ENCODE results near the gene ZNF469.

DNA sequence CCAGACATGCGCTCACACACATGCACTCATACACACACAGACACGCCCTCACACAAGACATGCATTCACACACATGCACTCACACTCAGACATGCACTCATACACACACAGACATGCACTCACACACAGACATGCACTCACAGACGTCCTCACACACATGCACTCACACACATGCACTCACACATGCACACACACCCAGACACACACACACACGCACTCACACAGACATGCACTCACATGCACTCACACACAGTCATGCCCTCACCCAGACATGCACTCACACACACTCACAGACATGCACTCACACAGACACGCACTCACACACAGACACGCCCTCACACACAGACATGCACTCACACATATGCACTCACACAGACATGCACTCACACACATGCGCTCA is 2.1 kb upstream of the ZNF469 start:
- TF ChIP-seq, protein P1, sequence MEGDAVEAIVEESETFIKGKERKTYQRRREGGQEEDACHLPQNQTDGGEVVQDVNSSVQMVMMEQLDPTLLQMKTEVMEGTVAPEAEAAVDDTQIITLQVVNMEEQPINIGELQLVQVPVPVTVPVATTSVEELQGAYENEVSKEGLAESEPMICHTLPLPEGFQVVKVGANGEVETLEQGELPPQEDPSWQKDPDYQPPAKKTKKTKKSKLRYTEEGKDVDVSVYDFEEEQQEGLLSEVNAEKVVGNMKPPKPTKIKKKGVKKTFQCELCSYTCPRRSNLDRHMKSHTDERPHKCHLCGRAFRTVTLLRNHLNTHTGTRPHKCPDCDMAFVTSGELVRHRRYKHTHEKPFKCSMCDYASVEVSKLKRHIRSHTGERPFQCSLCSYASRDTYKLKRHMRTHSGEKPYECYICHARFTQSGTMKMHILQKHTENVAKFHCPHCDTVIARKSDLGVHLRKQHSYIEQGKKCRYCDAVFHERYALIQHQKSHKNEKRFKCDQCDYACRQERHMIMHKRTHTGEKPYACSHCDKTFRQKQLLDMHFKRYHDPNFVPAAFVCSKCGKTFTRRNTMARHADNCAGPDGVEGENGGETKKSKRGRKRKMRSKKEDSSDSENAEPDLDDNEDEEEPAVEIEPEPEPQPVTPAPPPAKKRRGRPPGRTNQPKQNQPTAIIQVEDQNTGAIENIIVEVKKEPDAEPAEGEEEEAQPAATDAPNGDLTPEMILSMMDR (conservative IDR thresholded peaks at IDR 0.05), result no peak
- TF ChIP-seq ZFX (IDR thresholded peaks at IDR 0.05), result no peak

All from C4-2B (cell line).